IMR-90 (cell line): ENCODE data around the gene MICAL2. TPM values are rescaled to one million over a fixed set of nuclear protein-coding genes. Genes with fewer than 3 reads are reported as not detected.

Experiments
- ATAC-seq: fragments of 200-7000 bp; cut with Tn5 transposase; 2 replicates; pipeline ENCODE4 v1.9.1; 2020; ENCODE audit warnings: low read depth, mild to moderate bottlenecking, moderate library complexity
- BruUV-seq: library from RNA; stranded (reverse); fragments of 400-500 nt; replicated peaks from 2 replicates; lab custom pipeline; 2021; lab: Mats Ljungman, UMichigan
- CTCF ChIA-PET: fragments of 300-600 bp; formaldehyde crosslinking; extraction: SDS; loops from one replicate; lab custom pipeline; 2021; ENCODE audit warnings: antibody characterized with exemption; lab: Yijun Ruan, JAX
- POLR2A ChIA-PET: fragments of 300-600 bp; sonication (Branson Sonifier 250); formaldehyde crosslinking; loops from one replicate; lab custom pipeline; 2022; ENCODE audit warnings: antibody characterized with exemption; ENCODE audit not compliant: unreplicated experiment; lab: Charles Lee
- DNase-seq: peaks from one replicate; pipeline ENCODE4 v3.0.0; 2013
- H2AFZ ChIP-seq: replicated peaks from 2 replicates; pipeline ENCODE3; 2013; ENCODE audit warnings: low read length, mild to moderate bottlenecking; ENCODE audit not compliant: poor library complexity
- H2AK5ac ChIP-seq: 2 replicates; pipeline ENCODE4 v1.6.1; 2013; ENCODE audit warnings: low read depth, low read length, inconsistent platforms
- H2AK9ac ChIP-seq: replicated peaks from 2 replicates; pipeline ENCODE3; 2013; ENCODE audit warnings: mild to moderate bottlenecking, low read depth, low read length, moderate library complexity; ENCODE audit not compliant: poor library complexity
- H2BK120ac ChIP-seq: 2 replicates; pipeline ENCODE4 v1.6.1; 2013; ENCODE audit warnings: low read depth, low read length, inconsistent platforms
- H2BK15ac ChIP-seq: 3 replicates; pipeline ENCODE4 v1.6.1; 2013; ENCODE audit warnings: low read depth, low read length, inconsistent platforms
- H2BK20ac ChIP-seq: 2 replicates; pipeline ENCODE4 v1.6.1; 2013; ENCODE audit warnings: low read depth, mild to moderate bottlenecking, inconsistent platforms, low read length, moderate library complexity
- H2BK5ac ChIP-seq: 2 replicates; pipeline ENCODE4 v1.6.1; 2013; ENCODE audit warnings: mild to moderate bottlenecking, low read depth, low read length, inconsistent platforms; ENCODE audit not compliant: poor library complexity, severe bottlenecking
- H3K14ac ChIP-seq: replicated peaks from 2 replicates; pipeline ENCODE4 v1.6.1; 2013; ENCODE audit warnings: low read depth, low read length, inconsistent platforms
- H3K18ac ChIP-seq: 2 replicates; pipeline ENCODE4 v1.6.1; 2013; ENCODE audit warnings: low read depth, low read length, control low read depth
- H3K23ac ChIP-seq: 2 replicates; pipeline ENCODE4 v1.6.1; 2013; ENCODE audit warnings: low read depth, low read length, inconsistent platforms
- H3K27ac ChIP-seq: 2 replicates; pipeline ENCODE4 v1.5.1; 2013; ENCODE audit warnings: mild to moderate bottlenecking, control low read depth, low read length; ENCODE audit not compliant: insufficient read depth
- H3K27me3 ChIP-seq: 2 replicates; pipeline ENCODE4 v1.6.1; 2013; ENCODE audit warnings: low read length; ENCODE audit not compliant: control insufficient read depth, insufficient read depth
- H3K36me3 ChIP-seq: 2 replicates; pipeline ENCODE4 v1.6.1; 2013; ENCODE audit warnings: low read length, mixed read lengths; ENCODE audit not compliant: control insufficient read depth, insufficient read depth
- H3K4ac ChIP-seq: 2 replicates; pipeline ENCODE4 v1.6.1; 2013; ENCODE audit warnings: low read depth, low read length, inconsistent platforms
- H3K4me1 ChIP-seq: 2 replicates; pipeline ENCODE4 v1.6.1; 2013; ENCODE audit warnings: low read length, mixed read lengths; ENCODE audit not compliant: control insufficient read depth, insufficient read depth
- H3K4me2 ChIP-seq: 2 replicates; pipeline ENCODE4 v1.6.1; 2013; ENCODE audit warnings: low read depth, mild to moderate bottlenecking, control low read depth, low read length, moderate library complexity
- H3K4me3 ChIP-seq: 2 replicates; pipeline ENCODE4 v1.5.1; 2013; ENCODE audit warnings: low read depth, mild to moderate bottlenecking, control low read depth, low read length, moderate library complexity; ENCODE audit not compliant: insufficient read depth
- H3K56ac ChIP-seq: 2 replicates; pipeline ENCODE4 v1.6.1; 2013; ENCODE audit warnings: low read length, inconsistent platforms; ENCODE audit not compliant: insufficient read depth; ENCODE audit errors: extremely low read depth
- H3K79me1 ChIP-seq, 2 experiments: 2 replicates each; pipeline ENCODE4 v1.6.1; 2013; ENCODE audit warnings: low read length in 2 of 2, inconsistent platforms in 1 of 2, low read depth in 1 of 2
- H3K9ac ChIP-seq: 2 replicates; pipeline ENCODE4 v1.6.1; 2013; ENCODE audit warnings: low read depth, low read length, control low read depth
- H3K9me1 ChIP-seq: 2 replicates; pipeline ENCODE4 v1.6.1; 2013; ENCODE audit warnings: low read length, inconsistent platforms; ENCODE audit not compliant: insufficient read depth
- H3K9me3 ChIP-seq: 2 replicates; pipeline ENCODE4 v1.6.1; 2013; ENCODE audit warnings: low read length; ENCODE audit not compliant: control insufficient read depth, insufficient read depth
- H4K20me1 ChIP-seq: 2 replicates; pipeline ENCODE4 v1.6.1; 2013; ENCODE audit warnings: low read length, inconsistent platforms; ENCODE audit not compliant: insufficient read depth
- H4K5ac ChIP-seq: 2 replicates; pipeline ENCODE4 v1.6.1; 2013; ENCODE audit warnings: mild to moderate bottlenecking, low read depth, low read length, control low read depth
- H4K8ac ChIP-seq, 2 experiments: 2 replicates each; pipeline ENCODE4 v1.6.1; 2013; ENCODE audit warnings: low read depth in 2 of 2, low read length in 2 of 2, control low read depth in 1 of 2, inconsistent platforms in 1 of 2
- H4K91ac ChIP-seq: 2 replicates; pipeline ENCODE4 v1.6.1; 2013; ENCODE audit warnings: low read depth, low read length, inconsistent platforms; ENCODE audit not compliant: insufficient read depth
- BHLHE40 ChIP-seq: fragments of 150-350 bp; IDR thresholded peaks from 2 replicates; pipeline ENCODE4 v1.6.1; 2016; ENCODE audit warnings: mild to moderate bottlenecking, low read depth, low read length
- CEBPB ChIP-seq: IDR thresholded peaks from 2 replicates; pipeline ENCODE4 v1.6.1; 2012; ENCODE audit warnings: low read depth, low read length, improper control_type of control experiment
- NFE2L2 ChIP-seq: fragments of 150-350 bp; IDR thresholded peaks from 2 replicates; pipeline ENCODE4 v1.6.1; 2016; ENCODE audit warnings: low read depth, mild to moderate bottlenecking, low read length
- RCOR1 ChIP-seq: IDR thresholded peaks from 2 replicates; pipeline ENCODE4 v1.6.1; 2012; ENCODE audit warnings: mild to moderate bottlenecking, low read length, improper control_type of control experiment; ENCODE audit not compliant: insufficient replicate concordance
- RFX5 ChIP-seq: IDR thresholded peaks from 2 replicates; pipeline ENCODE4 v1.8.0; 2012; ENCODE audit warnings: low read depth, mild to moderate bottlenecking, low read length, moderate library complexity
- SMC3 ChIP-seq: fragments of 150-350 bp; IDR thresholded peaks from 2 replicates; pipeline ENCODE4 v1.6.1; 2016; ENCODE audit warnings: low read depth, mild to moderate bottlenecking, antibody characterized with exemption, low read length, moderate library complexity
- USF2 ChIP-seq: fragments of 150-350 bp; IDR thresholded peaks from 2 replicates; pipeline ENCODE4 v1.6.1; 2017; ENCODE audit warnings: mild to moderate bottlenecking, antibody characterized with exemption, low read length, low read depth
- WGBS, 2 experiments: methylation state at CpG; one replicate each; pipeline versions ENCODE4 v1.1.5 to v1.1.7; 2013; ENCODE audit warnings: missing lambda C conversion rate in 2 of 2; ENCODE audit not compliant: insufficient read length in 1 of 2; ENCODE audit errors: extremely low coverage in 2 of 2; 5-methylcytosine and 5-hydroxymethylcytosine counted together
- dilution Hi-C: fragments of 300-500 bp; cut with HindIII; formaldehyde crosslinking; loops from one replicate; pipeline ENCODE4 v1.14.3; 2018; ENCODE audit warnings: low sequenced_read_pairs; ENCODE audit not compliant: unreplicated experiment
- in situ Hi-C: fragments of 300-500 bp; cut with MboI; formaldehyde crosslinking; loops from 3 replicates; pipeline ENCODE4 v1.14.3; 2019; ENCODE audit warnings: low sequenced_read_pairs, inconsistent platforms, mixed read lengths
- intact Hi-C: fragments of 100-400 bp; cut with micrococcal nuclease; formaldehyde crosslinking; loops from 2 replicates; pipeline ENCODE4 v1.10.0; 2022
- polyA plus RNA-seq, 3 experiments: library from polyadenylated mRNA; depleted of rRNA; stranded (reverse); fragments of >200 nt; gene quantifications; 2 replicates each; pipeline ENCODE4 v1.2.3, GENCODE V29; 2012; ENCODE audit warnings: low replicate concordance in 1 of 3
- total RNA-seq: library from RNA; depleted of rRNA; stranded (reverse); fragments of >200 nt; gene quantifications from 2 replicates; pipeline ENCODE4 v1.2.3, GENCODE V29; 2012

Gene MICAL2
- total and polyA plus RNA-seq, 2 of the 4 experiments (the other 2 are of a cell fraction) = 170 to 336 TPM

GRCh38 chr11:12272821-12273617, 162.6 kb downstream of the MICAL2 start:
- H3K9me1 ChIP-seq = peaks cover 61% of the 10 kb centered on the region
- WGBS, 2 experiments = no CpG with 5 or more reads among the region's 15 CpGs
- H3K9me3 ChIP-seq = no peaks in the 10 kb centered on the region
- H3K18ac ChIP-seq = peak overlapping the region; percentile 61; the same call in 1 of the 2 replicates
- H3K27ac ChIP-seq = no peak overlapping the region
- dilution Hi-C loops (no loop called here), in situ Hi-C loops (loop anchor here (25.0 kb wide), 1 partner anchor 1486 kb away; no protein-coding TSS in a partner anchor), intact Hi-C loops (no loop called here)
- DNase-seq = peak; percentile 61
- no peaks in the 10 kb centered on the region for H3K36me3 ChIP-seq
- H2AK9ac ChIP-seq = no peak overlapping the region
- H4K91ac ChIP-seq = peak overlapping the region; percentile 76
- peak; percentile 18; the same call in 1 of the 2 replicates for ATAC-seq
- no TSS peak for BruUV-seq
- H3K9ac ChIP-seq = no peak overlapping the region
- H3K27me3 ChIP-seq = no peaks in the 10 kb centered on the region
- TF ChIP-seq NFE2L2 (no peak), CEBPB (no peak), RCOR1 (no peak), BHLHE40 (peak; percentile 90), RFX5 (no peak), SMC3 (no peak), USF2 (peak; percentile 45; the same call in 1 of the 2 replicates)
- no peak overlapping the region for H3K4me3 ChIP-seq
- CTCF ChIA-PET = no interaction called here
- H3K4ac ChIP-seq = peak overlapping the region; percentile 99
- POLR2A ChIA-PET = no interaction called here
- no peak overlapping the region for H3K56ac ChIP-seq
- H2BK20ac ChIP-seq = peak overlapping the region; percentile 97
- no peaks in the 10 kb centered on the region for H4K20me1 ChIP-seq
- no peak overlapping the region for H2AFZ ChIP-seq
- H3K4me1 ChIP-seq = peaks cover 28% of the 10 kb centered on the region
- peak overlapping the region; percentile 83 for H3K14ac ChIP-seq
- peaks cover 0 to 31% of the 10 kb centered on the region in 2 experiments; a peak in 2 of 4 replicates for H3K79me1 ChIP-seq
- peak overlapping the region; percentile 28; the same call in 1 of the 2 replicates for H4K5ac ChIP-seq
- peak overlapping the region; percentile 82 for H3K23ac ChIP-seq
- H4K8ac ChIP-seq = peak overlapping the region; percentile 9 to 19; a peak in 3 of 4 replicates
- H2BK120ac ChIP-seq = peak overlapping the region; percentile 94
- H2BK5ac ChIP-seq = peak overlapping the region; percentile 73
- peak overlapping the region; percentile 45; the same call in 2 of the 3 replicates for H2BK15ac ChIP-seq
- H2AK5ac ChIP-seq = peak overlapping the region; percentile 95
- no peak overlapping the region for H3K4me2 ChIP-seq
